SK-N-MC (cell line): ENCODE measurements around the gene HTATIP2.

Source experiments
- EZH2 ChIP-seq: fragments of 200-600 bp; sonication (generic); IDR thresholded peaks from one replicate; pipeline ENCODE4 v1.6.1; 2017; ENCODE audit warnings: antibody characterized with exemption
- FOXP2 ChIP-seq: optimal IDR thresholded peaks from 2 replicates; pipeline ENCODE3; 2011; ENCODE audit warnings: mild to moderate bottlenecking, moderate library complexity; ENCODE audit not compliant: insufficient read depth; ENCODE audit errors: extremely low read length, control extremely low read depth

- TF ChIP-seq EZH2, result no peak
- no peak for TF ChIP-seq FOXP2
Observed at GRCh38 chr11:20399498-20399897, 36.0 kb downstream of the HTATIP2 start.
